NCI-H524 (cell line): ENCODE data around the gene MARCO.
"Not testable (repeated sequence)": the region's sequence is repeated elsewhere in the genome, so short reads cannot be mapped to it uniquely, and the experiment has no call there.

ENCODE experiments used
- DNase-seq, 2 experiments: peaks; one replicate each; lab custom pipeline; 2025; lab: John Stamatoyannopoulos, UW

Gene MARCO

DNA sequence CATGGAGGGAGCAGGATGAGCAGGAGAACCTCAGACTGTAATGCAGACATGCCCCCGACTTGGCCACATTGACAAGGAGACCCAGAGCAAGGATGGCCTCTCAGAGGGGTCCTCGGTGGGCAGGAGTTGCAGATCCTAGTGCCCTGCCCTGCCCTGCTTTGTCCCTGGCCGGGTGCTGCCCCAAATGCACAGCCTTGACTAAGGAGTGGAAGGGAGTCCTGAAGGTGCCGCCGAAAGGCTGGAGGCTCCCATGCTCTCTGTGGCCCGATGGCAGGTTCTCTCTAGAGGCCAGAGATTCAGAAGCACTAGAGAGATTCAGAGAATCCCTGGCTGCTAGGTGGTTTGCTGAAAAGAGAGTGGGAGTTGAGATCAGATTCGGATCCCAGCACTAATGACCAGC is 64.4 kb downstream of the MARCO start:
- DNase-seq = no peak

DNA sequence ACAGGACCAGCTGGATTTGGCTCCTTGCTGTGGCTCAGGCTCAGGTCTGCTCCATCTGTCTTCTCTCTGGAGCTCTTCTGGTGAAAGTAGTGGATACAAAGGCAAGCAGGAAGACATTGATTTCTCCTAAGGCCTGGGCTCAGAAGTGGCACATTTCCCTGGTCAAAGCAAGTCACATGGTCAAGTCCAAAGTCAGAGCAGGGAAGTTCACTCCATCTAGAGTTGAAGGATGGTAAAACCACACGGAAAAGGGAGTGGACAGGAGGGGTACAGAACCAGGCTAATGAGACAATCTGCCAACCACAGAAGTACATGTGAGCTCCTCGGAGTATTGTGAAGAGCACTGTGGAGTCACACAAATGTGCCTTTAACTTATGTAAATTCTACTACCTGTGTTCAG is 66.1 kb downstream of the MARCO start:
- peak; percentile 50 to 71 for DNase-seq

DNA sequence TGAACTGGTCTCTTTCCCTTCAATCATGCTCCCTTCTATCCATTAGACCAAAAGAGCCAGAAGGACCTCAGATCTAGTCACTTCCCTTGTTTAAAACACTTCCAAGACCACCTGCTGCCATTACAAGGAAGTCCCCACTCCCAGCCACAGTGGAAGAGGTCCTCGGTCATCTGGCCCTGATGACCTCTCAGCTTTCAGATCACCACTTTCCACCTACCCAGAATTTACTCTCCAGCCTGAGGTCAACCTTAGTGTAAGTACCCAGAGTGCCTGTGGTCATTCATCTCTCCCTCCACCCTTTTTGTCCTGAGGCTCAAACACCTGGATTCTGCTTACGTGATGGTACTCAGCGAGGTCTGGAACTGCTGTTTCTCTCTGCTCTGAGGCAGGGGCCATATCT is 67.1 kb downstream of the MARCO start:
- no peak for DNase-seq

DNA sequence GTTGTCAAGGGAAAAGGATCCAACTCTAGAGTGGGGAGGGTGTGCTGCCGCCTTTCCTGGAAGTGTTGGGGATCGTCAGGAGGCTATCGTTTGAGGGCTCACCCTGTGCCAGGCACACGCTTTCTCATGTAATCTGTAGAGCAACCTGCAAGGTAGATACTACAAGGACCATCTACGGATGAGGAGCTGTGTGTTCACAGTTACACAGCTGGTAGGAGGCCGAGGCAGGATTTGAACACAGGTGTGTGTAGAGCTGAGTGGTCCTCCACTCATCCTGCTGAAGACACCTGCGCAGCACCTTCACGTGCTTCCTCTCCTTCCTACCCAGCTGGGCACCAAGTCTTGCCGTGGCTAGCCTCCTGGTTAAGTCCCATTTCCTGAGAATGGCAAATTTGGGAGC is 68.3 kb downstream of the MARCO start:
- no peak for DNase-seq

DNA sequence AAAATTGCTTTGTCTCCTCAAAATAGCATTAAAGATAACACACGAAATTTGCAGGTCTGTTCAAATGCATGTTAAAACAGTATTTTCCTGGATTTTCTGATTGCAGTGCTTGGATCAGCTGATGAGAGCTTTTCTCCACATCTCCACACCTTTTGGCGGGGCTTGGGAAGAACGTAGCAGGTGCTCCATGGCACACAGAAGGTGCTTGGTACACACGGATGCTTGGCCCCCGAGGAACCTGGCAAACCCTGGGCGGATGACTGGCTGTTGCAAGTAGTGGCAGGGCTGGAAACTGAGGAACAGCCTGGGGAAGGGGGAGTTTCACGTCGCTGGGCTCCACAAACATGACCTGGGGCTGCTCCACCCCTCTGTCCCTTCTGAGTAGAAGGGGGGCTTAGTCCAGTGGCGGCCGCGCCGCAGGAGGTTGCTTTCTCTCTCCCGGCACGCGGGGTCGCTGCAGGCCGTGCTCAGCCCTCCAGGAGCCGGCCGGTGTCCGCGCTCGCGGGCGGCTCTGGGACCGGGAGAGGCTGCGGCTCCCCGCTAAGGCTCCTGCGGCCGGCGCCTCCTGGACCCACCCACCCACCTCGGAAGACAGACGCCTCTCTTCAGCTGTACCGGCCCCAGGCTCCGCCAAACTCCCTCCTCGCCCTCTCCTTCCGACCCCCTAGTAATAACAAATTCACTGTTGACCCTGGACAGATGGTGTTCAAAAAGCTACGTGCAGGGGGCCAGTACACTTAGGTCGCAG is 69.3 kb downstream of the MARCO start:
- peak in 1 of 2 experiments; percentile 74 for DNase-seq

DNA sequence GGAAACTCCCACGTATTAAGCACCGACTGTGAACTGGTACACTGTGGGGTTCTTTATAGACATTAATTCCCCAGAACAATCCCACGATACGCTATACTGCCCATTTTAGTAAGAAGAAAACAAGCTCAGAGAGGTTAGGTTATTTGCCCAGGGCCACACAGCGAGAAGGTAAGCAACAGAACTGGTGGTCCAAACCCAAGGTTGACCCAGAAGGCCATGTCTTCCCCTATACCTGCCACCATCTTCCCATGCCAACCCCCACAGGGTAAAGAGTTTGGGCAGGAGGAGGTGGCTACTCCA is 69.9 kb downstream of the MARCO start:
- DNase-seq = no peak

DNA sequence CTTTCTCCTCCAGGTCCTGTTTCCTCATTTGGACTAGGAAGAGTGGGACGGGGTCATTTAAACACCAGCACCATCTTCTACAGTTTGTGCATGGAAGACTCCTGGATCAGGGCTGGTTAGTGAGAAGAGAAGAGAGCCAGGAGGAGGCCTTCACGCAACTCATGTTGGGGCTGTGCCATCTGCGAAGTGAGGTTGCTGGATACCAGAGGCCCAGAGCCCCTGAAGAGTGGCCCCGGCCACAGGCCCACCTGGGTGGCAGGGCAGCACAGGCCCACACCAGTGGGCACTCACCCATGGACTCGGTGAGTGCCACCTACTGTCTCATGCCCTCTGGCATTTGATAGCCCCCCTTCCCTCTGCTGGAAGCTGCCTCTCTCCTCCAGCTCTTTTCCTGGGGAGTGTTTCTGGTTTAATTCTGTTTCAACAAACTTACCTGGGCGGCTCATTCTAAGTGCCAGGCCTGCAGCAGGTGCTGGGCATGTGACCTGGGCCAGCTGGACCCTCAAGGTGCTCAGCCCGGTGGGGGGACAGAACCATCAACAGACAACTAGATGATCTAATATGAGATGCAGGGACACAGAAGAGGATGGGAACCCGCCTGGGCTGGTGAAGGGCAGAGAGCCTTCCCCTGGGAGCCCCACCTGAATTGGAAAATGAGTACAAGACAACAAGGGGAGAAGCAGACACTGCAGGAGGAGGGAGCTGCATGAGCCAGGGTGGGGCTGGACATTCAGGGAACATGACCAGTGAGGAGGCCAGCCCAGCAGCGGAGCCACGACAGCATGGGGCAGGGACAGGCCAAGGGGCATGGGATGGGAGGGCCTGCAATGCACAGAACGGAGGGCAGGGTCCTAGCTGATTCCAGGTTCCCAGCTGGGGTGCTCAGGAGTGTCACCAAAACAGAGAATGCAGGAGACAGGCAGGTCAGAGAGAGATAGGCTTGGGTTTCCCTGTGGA is 70.6 kb downstream of the MARCO start:
- no peak for DNase-seq

DNA sequence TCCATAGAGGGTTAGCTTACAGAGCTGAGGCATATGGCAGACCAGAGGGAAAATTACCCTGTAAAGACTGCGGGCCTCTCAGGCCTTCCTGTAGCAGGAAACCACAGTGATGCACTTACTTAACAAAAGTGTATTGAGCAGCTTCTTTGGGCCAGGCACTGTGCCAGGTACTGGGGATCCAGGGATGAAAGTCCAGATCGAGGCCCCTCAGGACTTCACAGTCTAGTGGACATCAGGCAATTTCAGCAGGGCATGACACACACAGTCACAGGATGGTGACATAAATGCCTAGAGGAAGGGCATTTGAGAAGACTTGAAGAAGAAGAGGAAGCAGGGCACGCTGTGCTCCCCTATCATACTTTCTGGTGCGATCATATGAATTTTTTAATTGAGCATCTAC is 71.7 kb downstream of the MARCO start:
- no peak for DNase-seq

DNA sequence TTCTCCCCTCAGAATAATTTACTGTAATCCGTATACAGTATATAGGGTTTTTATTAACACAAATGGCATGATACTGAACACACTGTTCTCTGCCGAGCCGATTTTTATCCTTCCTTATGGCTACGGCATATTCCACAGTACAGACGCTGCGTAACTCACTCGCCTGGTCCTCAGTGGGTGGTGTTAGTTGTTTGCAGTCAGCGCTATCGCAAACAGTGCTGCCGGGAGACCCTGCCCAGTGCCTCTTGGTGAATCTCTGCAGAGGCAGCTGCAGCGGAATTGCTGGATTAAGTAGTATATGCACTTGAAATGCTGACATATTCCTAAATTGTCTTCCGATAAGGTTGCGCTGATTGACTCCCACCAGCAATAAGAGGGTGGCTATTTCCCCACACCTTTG is 73.9 kb downstream of the MARCO start:
- DNase-seq = no peak

DNA sequence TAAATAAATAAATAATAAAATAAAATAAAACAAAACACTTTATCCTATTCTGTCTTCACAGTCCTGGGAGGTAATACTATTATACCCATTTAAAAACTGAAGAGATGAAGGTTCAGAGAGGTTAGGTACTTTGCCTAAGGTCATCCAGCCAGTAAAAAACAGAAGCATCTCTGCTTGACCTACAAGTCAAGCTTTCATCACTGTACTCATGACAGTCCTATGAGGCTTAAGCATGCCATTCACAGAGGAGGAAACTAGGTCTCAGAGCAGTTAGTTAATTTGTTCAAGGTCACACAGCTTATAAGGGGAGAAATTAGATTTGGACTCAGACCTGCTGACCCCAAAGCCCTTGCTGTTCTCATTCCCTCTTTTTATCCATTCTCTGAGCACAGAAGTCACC is 77.5 kb downstream of the MARCO start:
- DNase-seq = no peak

DNA sequence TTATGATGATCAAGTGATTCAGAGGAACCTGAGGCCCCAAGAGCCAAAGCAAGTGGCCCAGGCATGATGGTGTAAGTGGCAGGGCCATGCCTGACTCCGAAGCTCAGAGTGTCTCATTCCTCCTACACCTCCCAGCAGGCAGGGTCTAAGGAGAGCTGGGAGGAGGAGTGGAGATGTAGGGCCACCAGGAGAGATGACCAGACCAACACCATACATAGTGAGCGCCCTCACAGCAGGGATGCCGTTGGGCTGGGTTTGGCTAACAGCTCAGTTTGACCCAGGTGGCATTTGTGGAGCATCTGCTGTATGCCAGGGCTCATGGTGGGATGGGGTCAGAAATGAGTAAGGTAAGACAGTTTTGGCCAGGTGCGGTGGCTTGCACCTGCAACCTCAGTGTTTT is 80.7 kb downstream of the MARCO start:
- DNase-seq = no peak

DNA sequence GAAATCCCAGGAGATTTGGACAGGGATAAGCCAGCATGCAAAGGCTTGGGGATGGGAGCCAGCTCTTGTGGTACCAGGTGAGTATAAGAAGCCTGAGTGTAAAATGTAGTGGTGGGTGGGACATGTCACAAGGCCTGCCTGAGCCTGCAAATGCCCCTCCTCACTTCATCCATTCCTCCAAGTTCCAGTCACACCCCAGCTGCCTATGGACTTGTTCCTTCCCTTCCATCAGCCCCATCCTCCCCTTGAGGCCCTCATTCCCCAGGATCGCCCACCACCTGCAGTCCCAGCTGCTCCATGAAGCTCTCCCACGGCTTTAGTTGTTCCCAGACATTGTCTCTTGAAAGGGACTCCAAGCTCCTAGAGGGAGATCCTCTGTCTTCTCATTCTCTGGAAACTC is 81.5 kb downstream of the MARCO start:
- DNase-seq = peak in 1 of 2 experiments; percentile 27

DNA sequence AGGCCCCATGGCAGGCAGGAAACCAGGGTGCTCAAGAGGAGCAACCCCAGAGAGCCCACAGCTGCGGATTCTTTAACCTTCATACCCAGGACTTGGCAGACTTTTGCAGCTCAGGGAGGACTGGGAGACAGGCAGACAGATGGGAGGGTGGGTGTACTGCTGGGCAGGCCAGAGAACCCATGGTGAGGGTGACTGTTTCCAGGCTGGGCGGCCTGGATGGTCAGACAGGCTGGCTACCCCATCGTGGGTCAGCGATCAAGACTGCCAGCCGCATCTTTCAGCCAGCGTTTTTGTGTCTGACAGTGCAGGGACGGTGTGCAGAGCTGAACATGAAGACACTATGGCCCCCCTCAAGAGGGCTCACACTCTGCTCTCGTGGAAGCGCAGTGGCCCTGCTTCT is 82.2 kb downstream of the MARCO start:
- DNase-seq = no peak

DNA sequence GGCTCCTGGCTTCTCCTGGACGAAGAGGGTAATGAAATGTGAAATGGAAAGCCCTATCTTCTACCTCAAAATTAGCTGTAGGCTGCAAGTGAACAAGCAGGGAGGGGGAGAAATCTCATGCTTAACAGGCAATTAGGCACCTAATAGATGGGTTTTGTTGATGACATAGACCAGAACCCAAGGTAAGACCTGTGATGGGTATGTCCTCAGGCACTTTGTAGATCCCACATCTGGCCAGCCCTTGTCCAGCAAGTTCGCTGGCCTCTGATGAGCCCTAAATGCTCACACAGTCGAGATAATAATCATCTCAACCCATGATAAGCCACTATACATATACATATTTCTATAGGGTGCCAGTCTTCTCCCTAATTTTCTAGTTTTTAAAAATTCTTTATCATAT is 82.6 kb downstream of the MARCO start:
- DNase-seq = no peak

DNA sequence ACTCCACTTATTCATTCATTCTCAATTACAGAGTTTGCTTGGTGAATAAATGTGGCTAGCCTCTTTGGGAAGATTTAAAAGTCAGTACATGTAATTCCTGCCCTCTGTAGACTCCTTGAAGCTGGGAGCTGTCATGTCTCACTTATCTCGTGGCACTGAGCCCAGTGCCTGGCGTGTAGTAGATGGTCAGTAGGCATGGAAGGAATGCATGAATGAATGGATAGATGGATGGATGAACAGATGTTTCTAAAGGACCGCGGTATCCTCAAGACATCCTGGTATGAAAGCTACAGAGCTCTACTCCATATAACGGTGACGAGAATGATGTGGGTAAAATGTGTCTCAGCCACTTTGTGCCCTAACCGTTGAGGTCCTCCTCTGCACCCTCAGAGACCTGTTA is 83.0 kb downstream of the MARCO start:
- DNase-seq = no peak

DNA sequence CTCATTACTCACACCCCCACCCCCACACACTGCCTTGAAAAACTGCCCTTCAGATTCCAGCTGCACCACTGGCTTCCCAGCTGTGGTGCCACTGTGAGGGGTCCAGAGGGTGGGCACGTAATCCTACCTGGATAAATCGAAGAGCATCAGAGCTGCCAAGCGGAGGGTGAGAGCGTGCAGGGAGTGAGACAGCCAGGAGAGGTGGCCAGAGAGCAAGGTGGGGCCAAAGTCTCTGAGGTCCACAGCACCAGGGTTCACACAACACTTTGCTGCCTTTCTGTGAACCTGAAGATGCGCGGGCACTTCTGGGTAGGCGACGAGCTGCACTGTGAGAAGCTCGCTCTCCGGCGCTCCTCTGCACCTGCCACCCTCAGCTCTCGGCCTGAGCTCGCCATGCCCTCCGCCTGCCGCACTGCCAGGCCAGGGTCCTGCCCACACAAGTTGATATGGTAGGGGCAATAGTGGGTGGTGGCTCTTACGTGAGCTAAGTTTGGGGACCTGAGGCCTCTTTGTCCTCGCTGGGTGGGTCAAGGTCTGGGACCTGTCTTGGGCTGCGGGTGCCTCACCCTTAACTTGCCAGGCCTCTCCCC is 83.9 kb downstream of the MARCO start:
- DNase-seq = no peak

DNA sequence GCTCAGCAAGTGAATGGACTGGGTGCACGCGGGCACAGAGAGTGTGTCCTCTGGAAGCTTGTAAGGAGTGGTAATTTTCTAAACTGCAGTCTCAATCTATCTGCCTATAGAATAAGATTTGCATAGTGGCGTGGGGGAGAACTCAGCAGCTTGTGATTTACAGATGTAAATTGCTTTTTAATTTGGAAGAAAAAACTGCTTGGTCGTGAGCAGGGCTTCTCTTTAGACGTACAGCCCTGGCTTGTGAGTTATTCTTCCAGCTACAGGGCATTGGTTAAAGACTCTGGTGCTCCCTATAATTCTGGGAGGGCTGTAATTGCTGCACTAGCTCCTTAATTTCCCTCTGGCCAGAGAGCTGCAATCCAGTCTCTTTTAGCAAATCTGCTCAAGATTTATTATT is 84.9 kb downstream of the MARCO start:
- DNase-seq = no peak

DNA sequence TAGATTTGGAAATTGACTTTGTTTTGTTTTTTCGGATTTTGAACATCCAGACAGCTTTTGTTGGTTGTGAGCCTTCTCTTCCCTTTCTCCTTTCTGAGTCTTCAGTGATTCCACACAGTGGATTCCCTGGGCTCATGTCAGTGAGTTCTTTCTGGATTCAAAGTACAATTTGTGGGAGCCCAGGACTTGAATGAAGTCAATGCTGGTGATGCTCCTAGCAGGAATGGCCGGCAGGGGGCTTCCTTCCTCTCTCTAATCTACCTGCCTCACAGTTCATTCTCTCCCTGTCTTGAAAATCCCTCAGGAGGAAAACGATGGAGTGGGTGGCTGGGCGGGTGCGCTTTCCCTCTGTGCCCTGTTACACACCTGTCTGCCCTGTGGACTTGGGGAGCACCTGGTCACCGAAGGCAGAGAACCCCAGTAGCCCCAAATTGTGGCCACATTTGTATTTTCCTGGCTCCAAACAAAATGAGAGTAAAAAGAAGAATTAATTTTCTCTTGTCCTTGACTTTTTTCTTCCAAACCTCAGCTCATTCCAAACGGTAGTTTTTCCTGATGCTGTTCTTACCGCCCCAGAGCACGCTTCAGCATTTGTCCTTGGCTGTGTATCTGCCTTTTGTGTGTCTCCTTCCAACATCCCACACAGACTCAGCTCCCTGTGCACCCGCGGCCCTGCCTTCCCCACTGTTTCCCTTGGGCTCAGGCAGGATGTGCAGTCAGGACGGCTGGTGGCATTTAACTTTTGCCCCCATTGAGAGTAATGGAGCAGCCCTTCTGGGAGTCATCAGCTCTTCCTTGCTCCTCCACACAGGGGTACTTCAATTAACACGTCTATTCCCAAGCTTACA is 86.6 kb downstream of the MARCO start:
- DNase-seq = peak in 1 of 2 experiments; percentile 55

DNA sequence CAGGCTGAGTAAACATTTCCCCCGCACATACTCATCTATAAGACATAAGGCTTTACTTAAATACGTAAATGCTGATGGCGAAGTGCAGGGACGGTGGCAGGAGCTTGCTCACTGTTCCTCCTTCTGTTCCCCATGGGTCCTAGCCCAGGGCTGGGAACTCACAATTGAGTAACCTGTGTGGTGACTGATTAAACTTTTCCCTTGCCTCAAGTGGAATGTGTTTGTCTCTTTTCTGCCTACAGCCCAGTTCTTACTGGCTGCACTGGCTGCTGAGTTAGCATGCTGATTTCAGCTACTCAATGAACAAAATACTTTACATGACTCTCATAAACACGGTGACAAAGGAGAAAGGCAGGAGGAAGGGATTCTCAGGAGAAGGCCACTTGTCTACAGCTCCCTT is 87.3 kb downstream of the MARCO start:
- DNase-seq = no peak

DNA sequence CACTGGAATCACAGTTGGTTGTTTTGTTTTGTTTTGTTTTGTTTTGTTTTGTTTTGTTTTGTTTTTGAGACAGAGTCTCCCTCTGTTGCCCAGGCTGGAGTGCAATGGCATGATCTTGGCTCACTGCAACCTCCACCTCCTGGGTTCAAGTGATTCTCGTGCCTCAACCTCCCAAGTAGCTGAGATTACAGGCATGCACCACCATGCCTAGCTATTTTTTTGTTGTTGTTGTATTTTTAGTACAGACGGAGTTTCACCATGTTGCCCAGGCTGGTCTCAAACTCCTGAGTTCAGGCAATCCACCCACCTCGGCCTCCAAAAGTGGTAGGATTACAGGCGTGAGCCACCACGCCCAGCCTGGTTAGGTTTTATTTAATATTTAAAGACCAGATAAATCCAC is 95.9 kb downstream of the MARCO start:
- DNase-seq = not testable (repeated sequence)

DNA sequence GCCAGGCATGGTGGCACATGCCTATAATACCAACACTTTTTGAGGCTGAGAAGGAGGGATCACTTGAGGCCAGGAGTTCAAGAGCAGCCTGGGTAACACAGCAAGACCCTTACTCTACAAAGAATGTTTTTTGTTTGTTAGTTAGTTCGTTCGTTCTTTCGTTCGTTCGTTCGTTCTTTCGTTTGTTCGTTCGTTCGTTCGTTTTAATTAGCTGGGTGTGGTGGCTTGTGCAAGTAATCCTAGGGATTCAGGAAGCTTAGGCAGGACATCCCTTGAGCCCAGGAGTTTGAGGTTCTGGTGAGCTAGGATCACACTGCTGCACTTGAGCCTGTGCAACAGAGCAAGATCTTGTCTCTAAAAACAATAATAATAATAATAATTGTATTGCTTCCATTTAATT is 98.7 kb downstream of the MARCO start:
- no peak for DNase-seq
